GM18858 (cell line): ENCODE results near the gene SULT1C3.

Source experiments
- ATAC-seq: cut with Tn5 transposase; IDR thresholded peaks from one replicate; pipeline ENCODE4 v1.9.1; 2021; ENCODE audit not compliant: unreplicated experiment

The SULT1C3 gene

GRCh38 chr2:108239786-108240185 lies at the start of gene SULT1C3:
Gene SULT1C3, plus strand, starts transcription at chr2:108239968. Its CDS starts 7,227 bp downstream, at chr2:108247195.
- ATAC-seq: no peak

GRCh38 chr2:108193251-108193650 lies 46.5 kb upstream of the SULT1C3 start:
- no peak for ATAC-seq

- ATAC-seq: no peak
Observed at GRCh38 chr2:108194409-108195132, 45.2 kb upstream of the SULT1C3 start.

GRCh38 chr2:108195133-108195439 lies 44.7 kb upstream of the SULT1C3 start:
- ATAC-seq: no peak

- no peak for ATAC-seq
Observed at GRCh38 chr2:108199726-108200125, 40.0 kb upstream of the SULT1C3 start.

GRCh38 chr2:108200569-108200968 lies 39.2 kb upstream of the SULT1C3 start:
- ATAC-seq: no peak

- ATAC-seq: no peak
Observed at GRCh38 chr2:108212671-108213070, 27.1 kb upstream of the SULT1C3 start.

GRCh38 chr2:108215794-108216211 lies 24.0 kb upstream of the SULT1C3 start:
- ATAC-seq: no peak

- no peak for ATAC-seq
Observed at GRCh38 chr2:108217211-108217610, 22.6 kb upstream of the SULT1C3 start.

- ATAC-seq: no peak
Observed at GRCh38 chr2:108219688-108220087, 20.1 kb upstream of the SULT1C3 start.

- no peak for ATAC-seq
Observed at GRCh38 chr2:108220191-108220590, 19.6 kb upstream of the SULT1C3 start.

GRCh38 chr2:108220942-108221541 lies 18.7 kb upstream of the SULT1C3 start:
- no peak for ATAC-seq

GRCh38 chr2:108222261-108222660 lies 17.5 kb upstream of the SULT1C3 start:
- ATAC-seq: no peak

GRCh38 chr2:108223573-108223972 lies 16.2 kb upstream of the SULT1C3 start:
- no peak for ATAC-seq

GRCh38 chr2:108224022-108224421 lies 15.7 kb upstream of the SULT1C3 start:
- no peak for ATAC-seq

- ATAC-seq: no peak
Observed at GRCh38 chr2:108226564-108226963, 13.2 kb upstream of the SULT1C3 start.

GRCh38 chr2:108228006-108228405 lies 11.8 kb upstream of the SULT1C3 start:
- ATAC-seq: no peak

- ATAC-seq: no peak
Observed at GRCh38 chr2:108228537-108228936, 11.2 kb upstream of the SULT1C3 start.

GRCh38 chr2:108229875-108230274 lies 9.9 kb upstream of the SULT1C3 start:
- no peak for ATAC-seq

- ATAC-seq: no peak
Observed at GRCh38 chr2:108235577-108235976, 4.2 kb upstream of the SULT1C3 start.

- ATAC-seq: no peak
Observed at GRCh38 chr2:108236676-108237335, 3.0 kb upstream of the SULT1C3 start.

- ATAC-seq: no peak
Observed at GRCh38 chr2:108240966-108241365, 1.2 kb downstream of the SULT1C3 start.
